CD14-positive monocyte (primary cell): ENCODE data around the gene ELAC1. TPM values are rescaled to one million over a fixed set of nuclear protein-coding genes. Genes with fewer than 3 reads are reported as not detected.

ENCODE experiments used
- DNase-seq, 3 donors: peaks; one replicate each; pipeline ENCODE4 v3.0.0-alpha.2; 2011 to 2022
- H2AFZ ChIP-seq: 2 replicates; pipeline ENCODE4 v1.6.0; 2012; ENCODE audit warnings: mild to moderate bottlenecking, low read depth, low read length, inconsistent platforms; ENCODE audit not compliant: insufficient read depth, poor library complexity, severe bottlenecking
- H3K27ac ChIP-seq, 2 donors: 1 replicate in 1 of 2; 2 replicates in 1 of 2; pipeline ENCODE4 v1.5.1; 2012 to 2013; ENCODE audit warnings: low read length in 2 of 2, control low read depth in 1 of 2, inconsistent platforms in 1 of 2, low read depth in 1 of 2, mild to moderate bottlenecking in 1 of 2
- H3K27me3 ChIP-seq, 2 donors: one replicate each; pipeline versions ENCODE4 v1.6.0 to v1.6.1; 2011 to 2013; ENCODE audit warnings: low read length in 2 of 2; ENCODE audit not compliant: control insufficient read depth in 2 of 2, insufficient read depth in 2 of 2
- H3K36me3 ChIP-seq, 2 donors: replicated peaks in 1 of 2; 1 replicate in 1 of 2; 2 replicates in 1 of 2; pipeline versions ENCODE4 v1.5.1 to v1.6.1; 2012 to 2013; ENCODE audit warnings: low read length in 2 of 2, control low read depth in 1 of 2, inconsistent platforms in 1 of 2, mild to moderate bottlenecking in 1 of 2; ENCODE audit not compliant: insufficient read depth in 2 of 2, control insufficient read depth in 1 of 2
- H3K4me1 ChIP-seq, 2 donors: 1 replicate in 1 of 2; 2 replicates in 1 of 2; pipeline versions ENCODE4 v1.5.1 to v1.6.1; 2012 to 2013; ENCODE audit warnings: low read length in 2 of 2, control low read depth in 1 of 2, inconsistent platforms in 1 of 2, mild to moderate bottlenecking in 1 of 2, moderate library complexity in 1 of 2; ENCODE audit not compliant: insufficient read depth in 2 of 2, control insufficient read depth in 1 of 2
- H3K4me2 ChIP-seq: replicated peaks from 2 replicates; pipeline ENCODE3; 2012; ENCODE audit warnings: low read length, moderate library complexity, mild to moderate bottlenecking; ENCODE audit not compliant: poor library complexity, severe bottlenecking; ENCODE audit errors: extremely low read depth
- H3K4me3 ChIP-seq, 3 experiments: fragments of 200-600 bp in 1 of 3; sonication (generic) in 1 of 3; replicated peaks in 1 of 3; 1 replicate in 2 of 3; 2 replicates in 1 of 3; pipeline ENCODE4 v1.5.1; 2011 to 2013; ENCODE audit warnings: low read length in 3 of 3, mild to moderate bottlenecking in 3 of 3, control low read depth in 2 of 3, low read depth in 2 of 3, inconsistent platforms in 1 of 3, moderate library complexity in 1 of 3
- H3K79me2 ChIP-seq: 2 replicates; pipeline ENCODE4 v1.6.0; 2012; ENCODE audit warnings: mild to moderate bottlenecking, control low read depth, inconsistent platforms, low read length, moderate library complexity; ENCODE audit not compliant: insufficient read depth
- H3K9ac ChIP-seq: 2 replicates; pipeline ENCODE4 v1.6.0; 2017; ENCODE audit warnings: low read length, mild to moderate bottlenecking; ENCODE audit not compliant: insufficient read depth, poor library complexity, severe bottlenecking
- H3K9me3 ChIP-seq, 2 donors: replicated peaks in 1 of 2; 1 replicate in 1 of 2; 2 replicates in 1 of 2; pipeline versions ENCODE4 v1.5.1 to v1.6.1; 2012 to 2013; ENCODE audit warnings: low read length in 2 of 2, control low read depth in 1 of 2; ENCODE audit not compliant: control insufficient read depth in 1 of 2, insufficient read depth in 1 of 2
- H4K20me1 ChIP-seq: 2 replicates; pipeline ENCODE4 v1.6.0; 2012; ENCODE audit warnings: mild to moderate bottlenecking, low read length, control low read depth, moderate library complexity; ENCODE audit not compliant: insufficient read depth
- H3K27ac Mint-ChIP-seq, 7 donors: one replicate each; pipeline ENCODE4 v1.8.0; 2020; ENCODE audit warnings: mild to moderate bottlenecking in 7 of 7, mixed read lengths in 7 of 7, moderate library complexity in 6 of 7, inconsistent platforms in 2 of 7
- H3K27me3 Mint-ChIP-seq, 3 donors: one replicate each; pipeline ENCODE4 v1.8.0; 2021 to 2022; ENCODE audit warnings: low read depth in 3 of 3, mild to moderate bottlenecking in 3 of 3, mixed read lengths in 3 of 3, moderate library complexity in 3 of 3, inconsistent platforms in 1 of 3
- H3K36me3 Mint-ChIP-seq, 2 donors: one replicate each; pipeline ENCODE4 v1.8.0; 2020; ENCODE audit warnings: mixed read lengths in 2 of 2, inconsistent platforms in 1 of 2, mild to moderate bottlenecking in 1 of 2
- H3K4me1 Mint-ChIP-seq: one replicate; pipeline ENCODE4 v1.8.0; 2020; ENCODE audit warnings: mild to moderate bottlenecking, mixed read lengths
- H3K4me3 Mint-ChIP-seq, 2 donors: one replicate each; pipeline ENCODE4 v1.8.0; 2020; ENCODE audit warnings: mild to moderate bottlenecking in 2 of 2, mixed read lengths in 2 of 2, moderate library complexity in 1 of 2
- H3K9me3 Mint-ChIP-seq, 7 donors: one replicate each; pipeline ENCODE4 v1.8.0; 2020 to 2022; ENCODE audit warnings: mixed read lengths in 7 of 7, mild to moderate bottlenecking in 6 of 7, moderate library complexity in 6 of 7, inconsistent platforms in 2 of 7
- CTCF ChIP-seq: fragments of 200-600 bp; IDR thresholded peaks from one replicate; pipeline ENCODE4 v1.8.0; 2022; ENCODE audit warnings: antibody characterized with exemption, mild to moderate bottlenecking
- WGBS: methylation state at CpG from one replicate; pipeline ENCODE4 v1.1.5; 2013; ENCODE audit warnings: missing lambda C conversion rate; ENCODE audit not compliant: insufficient coverage; 5-methylcytosine and 5-hydroxymethylcytosine counted together
- intact Hi-C, 2 donors: fragments of 100-400 bp; cut with micrococcal nuclease; formaldehyde crosslinking; loops; one replicate each; pipeline versions ENCODE4 v1.15.0 to v1.15.1; 2023
- polyA plus RNA-seq, 3 donors: library from polyadenylated mRNA; depleted of rRNA in 1 of 3; unstranded in 2 of 3; stranded (reverse) in 1 of 3; fragments of 300-500 nt in 2 of 3; fragments of >200 nt in 1 of 3; fragmentation: Illumina TruSeq in 2 of 3; gene quantifications; 1 replicate in 2 of 3; 2 replicates in 1 of 3; pipeline ENCODE4 v1.2.3, GENCODE V29; 2012 to 2021

ELAC1 gene
- polyA plus RNA-seq, 3 donors: 2.6 to 11.5 (median 4.5) TPM

DNA sequence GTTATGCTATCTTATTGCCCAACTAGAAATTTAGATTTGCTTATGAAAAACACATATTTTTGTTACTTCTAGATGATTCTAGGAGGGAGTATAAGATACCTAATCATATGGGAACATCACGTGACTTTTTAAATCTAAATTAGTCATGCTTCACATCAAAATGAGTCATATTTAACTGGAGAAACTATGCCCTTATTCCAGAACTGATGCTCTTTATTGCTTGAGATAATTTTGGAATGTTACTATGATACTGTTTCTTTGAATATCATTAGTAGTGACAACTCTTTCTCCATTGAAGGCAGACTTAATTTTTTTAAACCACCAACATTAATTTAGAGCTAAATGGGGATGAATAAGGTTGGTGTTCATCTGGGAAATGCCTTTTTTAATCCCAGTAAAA, 19.9 kb upstream of the ELAC1 start:
- no peak overlapping the region for H3K4me2 ChIP-seq
- no peaks in the 10 kb centered on the region for H3K4me1 ChIP-seq
- peaks cover 7% of the 10 kb centered on the region for H3K4me1 Mint-ChIP-seq
- H3K27me3 ChIP-seq: no peaks in the 10 kb centered on the region
- no peak overlapping the region for H3K27ac ChIP-seq
- H3K9me3 ChIP-seq: no peaks in the 10 kb centered on the region
- H3K27ac Mint-ChIP-seq: no peak overlapping the region
- no peak overlapping the region for H3K9ac ChIP-seq
- H3K4me3 Mint-ChIP-seq: no peak overlapping the region
- no CpG with 5 or more reads among the region's 1 CpG for WGBS
- no peaks in the 10 kb centered on the region for H3K27me3 Mint-ChIP-seq
- peaks cover 41 to 64% of the 10 kb centered on the region in 2 donors for H3K36me3 ChIP-seq
- H3K9me3 Mint-ChIP-seq: peaks cover 0 to under 1% (median 0%) of the 10 kb centered on the region in 7 donors
- H3K4me3 ChIP-seq: no peak overlapping the region
- H4K20me1 ChIP-seq: no peaks in the 10 kb centered on the region
- no peak for TF ChIP-seq CTCF
- no peak overlapping the region for H2AFZ ChIP-seq
- intact Hi-C loops: no loop called here
- no peak for DNase-seq
- H3K36me3 Mint-ChIP-seq: peaks cover 49 to 56% of the 10 kb centered on the region in 2 donors
- H3K79me2 ChIP-seq: no peaks in the 10 kb centered on the region

GRCh38 chr18:50949185-50949584, 18.7 kb upstream of the ELAC1 start:
- H3K9me3 Mint-ChIP-seq: peaks cover 0 to 3% (median 0%) of the 10 kb centered on the region in 7 donors
- DNase-seq: no peak
- no peak overlapping the region for H3K27ac Mint-ChIP-seq
- 100% methylated on average over 2 of the region's 6 CpGs for WGBS
- Histone ChIP-seq H4K20me1 (no peaks in the 10 kb centered on the region), H3K36me3 (peaks cover 41 to 53% of the 10 kb centered on the region in 2 donors), H3K4me3 (no peak overlapping the region), H3K4me2 (no peak overlapping the region), H3K27me3 (no peaks in the 10 kb centered on the region), H3K9me3 (no peaks in the 10 kb centered on the region), H3K79me2 (no peaks in the 10 kb centered on the region), H3K9ac (no peak overlapping the region), H3K27ac (no peak overlapping the region), H2AFZ (no peak overlapping the region), H3K4me1 (no peaks in the 10 kb centered on the region)
- no peak overlapping the region for H3K4me3 Mint-ChIP-seq
- peaks cover 39 to 45% of the 10 kb centered on the region in 2 donors for H3K36me3 Mint-ChIP-seq
- H3K27me3 Mint-ChIP-seq: no peaks in the 10 kb centered on the region
- TF ChIP-seq CTCF: no peak
- intact Hi-C loops: no loop called here
- H3K4me1 Mint-ChIP-seq: peaks cover 2% of the 10 kb centered on the region
